ENCODE data around the gene CDKAL1.

Gene CDKAL1

GRCh38 chr6:20652299-20653084 is 118.2 kb downstream of the CDKAL1 start:
- H3K9me3 ChIP-seq (ENCODE audit: insufficient read depth, low read length, severe bottlenecking), result no peaks in the 10 kb centered on the region
- no peak for TF ChIP-seq EZH2 (IDR thresholded peaks at IDR 0.05; ENCODE audit: borderline replicate concordance, low read depth, low read length, severe bottlenecking)
- TF ChIP-seq, protein P1, sequence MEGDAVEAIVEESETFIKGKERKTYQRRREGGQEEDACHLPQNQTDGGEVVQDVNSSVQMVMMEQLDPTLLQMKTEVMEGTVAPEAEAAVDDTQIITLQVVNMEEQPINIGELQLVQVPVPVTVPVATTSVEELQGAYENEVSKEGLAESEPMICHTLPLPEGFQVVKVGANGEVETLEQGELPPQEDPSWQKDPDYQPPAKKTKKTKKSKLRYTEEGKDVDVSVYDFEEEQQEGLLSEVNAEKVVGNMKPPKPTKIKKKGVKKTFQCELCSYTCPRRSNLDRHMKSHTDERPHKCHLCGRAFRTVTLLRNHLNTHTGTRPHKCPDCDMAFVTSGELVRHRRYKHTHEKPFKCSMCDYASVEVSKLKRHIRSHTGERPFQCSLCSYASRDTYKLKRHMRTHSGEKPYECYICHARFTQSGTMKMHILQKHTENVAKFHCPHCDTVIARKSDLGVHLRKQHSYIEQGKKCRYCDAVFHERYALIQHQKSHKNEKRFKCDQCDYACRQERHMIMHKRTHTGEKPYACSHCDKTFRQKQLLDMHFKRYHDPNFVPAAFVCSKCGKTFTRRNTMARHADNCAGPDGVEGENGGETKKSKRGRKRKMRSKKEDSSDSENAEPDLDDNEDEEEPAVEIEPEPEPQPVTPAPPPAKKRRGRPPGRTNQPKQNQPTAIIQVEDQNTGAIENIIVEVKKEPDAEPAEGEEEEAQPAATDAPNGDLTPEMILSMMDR (IDR thresholded peaks at IDR 0.05; ENCODE audit: borderline replicate concordance, extremely low read depth, low read length, poor library complexity, severe bottlenecking), result no peak
- H3K4me1 ChIP-seq (ENCODE audit: insufficient read depth, low read length), result no peaks in the 10 kb centered on the region
- no peaks in the 10 kb centered on the region for H3K27me3 ChIP-seq (ENCODE audit: insufficient read depth, low read length, poor library complexity)
- DNase-seq (no peak), ATAC-seq (ENCODE audit: insufficient read depth, low read depth) (no peak)
- no peak overlapping the region for H3K4me2 ChIP-seq (ENCODE audit: insufficient read depth, low read length)
- H3K9ac ChIP-seq (ENCODE audit: low read depth, low read length), result no peak overlapping the region
- peaks cover 11% of the 10 kb centered on the region; the same call in 1 of the 2 replicates for H3K36me3 ChIP-seq (ENCODE audit: insufficient read depth, low read length)
- H4K20me1 ChIP-seq (ENCODE audit: insufficient read depth, low read length), result no peaks in the 10 kb centered on the region
- peaks cover 3% of the 10 kb centered on the region; the same call in 1 of the 2 replicates for H3K79me2 ChIP-seq (ENCODE audit: insufficient read depth, low read length)
- no peak overlapping the region for H2AFZ ChIP-seq (ENCODE audit: low read depth, low read length)
- no peak overlapping the region for H3K27ac ChIP-seq (ENCODE audit: low read length)
- H3K4me3 ChIP-seq (ENCODE audit: low read depth in 1 of 2, low read length in 2 of 2), result no peak overlapping the region

GRCh38 chr6:20653085-20653479 is 118.8 kb downstream of the CDKAL1 start:
- TF ChIP-seq, protein P1 (IDR thresholded peaks at IDR 0.05; ENCODE audit: borderline replicate concordance, extremely low read depth, low read length, poor library complexity, severe bottlenecking), result no peak
- TF ChIP-seq EZH2 (IDR thresholded peaks at IDR 0.05; ENCODE audit: borderline replicate concordance, low read depth, low read length, severe bottlenecking), result no peak
- Histone ChIP-seq H3K27ac (ENCODE audit: low read length) (no peak overlapping the region), H3K4me1 (ENCODE audit: insufficient read depth, low read length) (no peaks in the 10 kb centered on the region), H3K36me3 (ENCODE audit: insufficient read depth, low read length) (peaks cover 11% of the 10 kb centered on the region; the same call in 1 of the 2 replicates), H3K4me3 (ENCODE audit: low read depth in 1 of 2, low read length in 2 of 2) (no peak overlapping the region), H2AFZ (ENCODE audit: low read depth, low read length) (no peak overlapping the region), H3K9ac (ENCODE audit: low read depth, low read length) (no peak overlapping the region), H3K4me2 (ENCODE audit: insufficient read depth, low read length) (no peak overlapping the region), H3K9me3 (ENCODE audit: insufficient read depth, low read length, severe bottlenecking) (no peaks in the 10 kb centered on the region), H3K27me3 (ENCODE audit: insufficient read depth, low read length, poor library complexity) (no peaks in the 10 kb centered on the region), H3K79me2 (ENCODE audit: insufficient read depth, low read length) (peaks cover 3% of the 10 kb centered on the region; the same call in 1 of the 2 replicates), H4K20me1 (ENCODE audit: insufficient read depth, low read length) (no peaks in the 10 kb centered on the region)
- ATAC-seq (ENCODE audit: insufficient read depth, low read depth) (no peak), DNase-seq (no peak)

DNA sequence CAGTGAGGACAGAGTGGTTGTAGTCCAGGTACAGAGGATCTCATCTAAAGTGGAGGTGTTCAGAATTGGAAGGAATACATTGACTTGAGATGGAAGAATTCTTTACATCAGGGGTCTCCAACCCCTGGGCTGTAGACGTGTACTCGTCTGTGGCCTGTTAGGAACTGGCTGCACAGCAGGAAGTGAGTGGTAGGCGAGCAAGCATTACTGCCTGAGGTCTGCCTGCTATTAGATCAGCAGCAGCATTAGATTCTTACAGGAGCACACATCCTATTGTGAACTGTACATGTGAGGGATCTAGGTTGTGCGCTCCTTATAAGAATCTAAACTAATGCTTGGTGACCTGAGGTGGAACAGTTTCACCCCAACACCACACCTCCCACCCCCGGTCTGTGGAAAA is 121.1 kb downstream of the CDKAL1 start:
- Histone ChIP-seq H3K27ac (ENCODE audit: low read length) (no peak overlapping the region), H3K79me2 (ENCODE audit: insufficient read depth, low read length) (peaks cover 6% of the 10 kb centered on the region), H3K4me3 (ENCODE audit: low read depth in 1 of 2, low read length in 2 of 2) (no peak overlapping the region)

More for the DNA sequence above, 121.1 kb downstream of the CDKAL1 start:
- peak; percentile 48; the same call in 1 of the 3 replicates for ATAC-seq (ENCODE audit: insufficient read depth, low read depth)
- Histone ChIP-seq H3K9ac (ENCODE audit: low read depth, low read length) (no peak overlapping the region), H3K4me2 (ENCODE audit: insufficient read depth, low read length) (no peak overlapping the region), H2AFZ (ENCODE audit: low read depth, low read length) (no peak overlapping the region), H3K9me3 (ENCODE audit: insufficient read depth, low read length, severe bottlenecking) (no peaks in the 10 kb centered on the region), H3K36me3 (ENCODE audit: insufficient read depth, low read length) (peaks cover 4% of the 10 kb centered on the region; the same call in 1 of the 2 replicates), H3K27me3 (ENCODE audit: insufficient read depth, low read length, poor library complexity) (no peaks in the 10 kb centered on the region), H3K4me1 (ENCODE audit: insufficient read depth, low read length) (no peaks in the 10 kb centered on the region), H4K20me1 (ENCODE audit: insufficient read depth, low read length) (no peaks in the 10 kb centered on the region)
- no peak for TF ChIP-seq EZH2 (IDR thresholded peaks at IDR 0.05; ENCODE audit: borderline replicate concordance, low read depth, low read length, severe bottlenecking)
- TF ChIP-seq, protein P1 (IDR thresholded peaks at IDR 0.05; ENCODE audit: borderline replicate concordance, extremely low read depth, low read length, poor library complexity, severe bottlenecking), result no peak
- DNase-seq, result no peak

Data from DND-41 (cell line).